ENCODE data around the gene ZBTB4. TPM values are rescaled to one million over a fixed set of nuclear protein-coding genes. Genes with fewer than 3 reads are reported as not detected.
A peak's percentile ranks its signal among the peaks of the same experiment; 100 is the strongest.
"Not testable (repeated sequence)": the region's sequence is repeated elsewhere in the genome, so short reads cannot be mapped to it uniquely, and the experiment has no call there.

ZBTB4 gene
- total RNA-seq, 2 donors from 2014 or later, result 44.9 to 49.5 TPM

GRCh38 chr17:7483255-7484066, 4.0 kb upstream of the ZBTB4 start:
- H3K9me3 ChIP-seq (ENCODE audit: control insufficient read depth, low read length, poor library complexity, severe bottlenecking), result no peaks in the 10 kb centered on the region
- peaks cover 62% of the 10 kb centered on the region for H3K4me1 Mint-ChIP-seq
- peak overlapping the region; percentile 100 for H3K27ac Mint-ChIP-seq
- peaks cover 4% of the 10 kb centered on the region for H3K36me3 Mint-ChIP-seq (ENCODE audit: low read depth)
- DNase-seq (peak; percentile 82 to 89 (median 86)), ATAC-seq (peak; percentile 68)
- H3K4me3 Mint-ChIP-seq, result peak overlapping the region; percentile 98
- no peaks in the 10 kb centered on the region for H3K27me3 Mint-ChIP-seq

GRCh38 chr17:7482742-7483088, 3.3 kb upstream of the ZBTB4 start:
- not testable (repeated sequence) for ATAC-seq; H3K27me3 Mint-ChIP-seq; H3K36me3 Mint-ChIP-seq (ENCODE audit: low read depth); H3K9me3 ChIP-seq (ENCODE audit: control insufficient read depth, low read length, poor library complexity, severe bottlenecking); DNase-seq
- peaks cover 64% of the 10 kb centered on the region for H3K4me1 Mint-ChIP-seq
- peak overlapping the region; percentile 98 for H3K4me3 Mint-ChIP-seq
- peak overlapping the region; percentile 100 for H3K27ac Mint-ChIP-seq

GRCh38 chr17:7481842-7482741, 2.7 kb upstream of the ZBTB4 start:
- Mint-ChIP-seq H3K4me3 (peak overlapping the region; percentile 58), H3K27ac (peak overlapping the region; percentile 100), H3K4me1 (peaks cover 64% of the 10 kb centered on the region)
- not testable (repeated sequence) for DNase-seq; H3K9me3 ChIP-seq (ENCODE audit: control insufficient read depth, low read length, poor library complexity, severe bottlenecking); H3K36me3 Mint-ChIP-seq (ENCODE audit: low read depth); H3K27me3 Mint-ChIP-seq; ATAC-seq

- H3K27me3 Mint-ChIP-seq; H3K36me3 Mint-ChIP-seq (ENCODE audit: low read depth); DNase-seq; H3K9me3 ChIP-seq (ENCODE audit: control insufficient read depth, low read length, poor library complexity, severe bottlenecking); ATAC-seq: not testable (repeated sequence)
- peak within 1 kb of the TSS; percentile 94 for H3K4me3 Mint-ChIP-seq
- peak within 1 kb of the TSS; percentile 100 for H3K27ac Mint-ChIP-seq
- peaks cover 64% of the 10 kb centered on the region for H3K4me1 Mint-ChIP-seq
Measured at GRCh38 chr17:7481275-7481674, 1.8 kb upstream of the ZBTB4 start, which contains the start of gene SLC35G6. SLC35G6 (plus strand) TSS chr17:7481446; CDS start chr17:7481517, 71 bp downstream.

GRCh38 chr17:7480089-7480384, 606 bp upstream of the ZBTB4 start:
- Mint-ChIP-seq H3K4me3 (peak overlapping the region; percentile 94), H3K4me1 (peaks cover 61% of the 10 kb centered on the region), H3K27ac (peak overlapping the region; percentile 100), H3K27me3 (no peaks in the 10 kb centered on the region), H3K36me3 (ENCODE audit: low read depth) (peaks cover 2% of the 10 kb centered on the region)
- no peaks in the 10 kb centered on the region for H3K9me3 ChIP-seq (ENCODE audit: control insufficient read depth, low read length, poor library complexity, severe bottlenecking)
- no peak for ATAC-seq
- DNase-seq, result no peak

- Mint-ChIP-seq H3K27me3 (no peaks in the 10 kb centered on the region), H3K4me1 (peaks cover 50% of the 10 kb centered on the region), H3K36me3 (ENCODE audit: low read depth) (peaks cover 2% of the 10 kb centered on the region), H3K4me3 (peak overlapping the region; percentile 96), H3K27ac (peak overlapping the region; percentile 89)
- ATAC-seq (peak; percentile 48), DNase-seq (peak; percentile 61 to 69 (median 64))
- no peaks in the 10 kb centered on the region for H3K9me3 ChIP-seq (ENCODE audit: control insufficient read depth, low read length, poor library complexity, severe bottlenecking)
Measured at GRCh38 chr17:7478276-7479212, 887 bp downstream of the ZBTB4 start.

- no peaks in the 10 kb centered on the region for H3K9me3 ChIP-seq (ENCODE audit: control insufficient read depth, low read length, poor library complexity, severe bottlenecking)
- peak overlapping the region; percentile 96 for H3K4me3 Mint-ChIP-seq
- ATAC-seq, result no peak
- peaks cover 43% of the 10 kb centered on the region for H3K4me1 Mint-ChIP-seq
- peak overlapping the region; percentile 89 for H3K27ac Mint-ChIP-seq
- no peak for DNase-seq
- H3K36me3 Mint-ChIP-seq (ENCODE audit: low read depth), result peaks cover 2% of the 10 kb centered on the region
- no peaks in the 10 kb centered on the region for H3K27me3 Mint-ChIP-seq
Measured at GRCh38 chr17:7477392-7478275, 1.8 kb downstream of the ZBTB4 start.

GRCh38 chr17:7476951-7477350, 2.5 kb downstream of the ZBTB4 start:
- no peak for ATAC-seq
- Mint-ChIP-seq H3K36me3 (ENCODE audit: low read depth) (peaks cover 2% of the 10 kb centered on the region), H3K4me1 (peaks cover 40% of the 10 kb centered on the region)

GRCh38 chr17:7476494-7476893, 2.9 kb downstream of the ZBTB4 start:
- Mint-ChIP-seq H3K27ac (no peak overlapping the region), H3K36me3 (ENCODE audit: low read depth) (peaks cover 2% of the 10 kb centered on the region), H3K4me3 (peak overlapping the region; percentile 65), H3K27me3 (no peaks in the 10 kb centered on the region), H3K4me1 (peaks cover 41% of the 10 kb centered on the region)
- DNase-seq (no peak), ATAC-seq (no peak)
- H3K9me3 ChIP-seq (ENCODE audit: control insufficient read depth, low read length, poor library complexity, severe bottlenecking), result no peaks in the 10 kb centered on the region

More at GRCh38 chr17:7476951-7477350, 2.5 kb downstream of the ZBTB4 start:
- H3K27ac Mint-ChIP-seq, result no peak overlapping the region
- H3K27me3 Mint-ChIP-seq, result no peaks in the 10 kb centered on the region
- no peak for DNase-seq
- no peaks in the 10 kb centered on the region for H3K9me3 ChIP-seq (ENCODE audit: control insufficient read depth, low read length, poor library complexity, severe bottlenecking)
- H3K4me3 Mint-ChIP-seq, result peak overlapping the region; percentile 65

- ATAC-seq (no peak), DNase-seq (no peak)
- Mint-ChIP-seq H3K27me3 (no peaks in the 10 kb centered on the region), H3K27ac (no peak overlapping the region), H3K4me3 (no peak overlapping the region), H3K4me1 (peaks cover 38% of the 10 kb centered on the region), H3K36me3 (ENCODE audit: low read depth) (peaks cover 2% of the 10 kb centered on the region)
- no peaks in the 10 kb centered on the region for H3K9me3 ChIP-seq (ENCODE audit: control insufficient read depth, low read length, poor library complexity, severe bottlenecking)
Measured at GRCh38 chr17:7475764-7476422, 3.5 kb downstream of the ZBTB4 start.

GRCh38 chr17:7474767-7475166, 4.7 kb downstream of the ZBTB4 start:
- DNase-seq; H3K27me3 Mint-ChIP-seq; H3K27ac Mint-ChIP-seq; H3K4me3 Mint-ChIP-seq; H3K9me3 ChIP-seq (ENCODE audit: control insufficient read depth, low read length, poor library complexity, severe bottlenecking); H3K36me3 Mint-ChIP-seq (ENCODE audit: low read depth); ATAC-seq: not testable (repeated sequence)
- peaks cover 33% of the 10 kb centered on the region for H3K4me1 Mint-ChIP-seq
